HG02943 (cell line): Measurements from ENCODE around the gene ERV3-1.
"Not testable (repeated sequence)": the region's sequence is repeated elsewhere in the genome, so short reads cannot be mapped to it uniquely, and the experiment has no call there.

ENCODE experiments used
- ATAC-seq: cut with Tn5 transposase; IDR thresholded peaks from one replicate; pipeline ENCODE4 v1.9.1; 2021; ENCODE audit warnings: mild to moderate bottlenecking, low read depth, moderate library complexity; ENCODE audit not compliant: unreplicated experiment

The ERV3-1 gene

DNA sequence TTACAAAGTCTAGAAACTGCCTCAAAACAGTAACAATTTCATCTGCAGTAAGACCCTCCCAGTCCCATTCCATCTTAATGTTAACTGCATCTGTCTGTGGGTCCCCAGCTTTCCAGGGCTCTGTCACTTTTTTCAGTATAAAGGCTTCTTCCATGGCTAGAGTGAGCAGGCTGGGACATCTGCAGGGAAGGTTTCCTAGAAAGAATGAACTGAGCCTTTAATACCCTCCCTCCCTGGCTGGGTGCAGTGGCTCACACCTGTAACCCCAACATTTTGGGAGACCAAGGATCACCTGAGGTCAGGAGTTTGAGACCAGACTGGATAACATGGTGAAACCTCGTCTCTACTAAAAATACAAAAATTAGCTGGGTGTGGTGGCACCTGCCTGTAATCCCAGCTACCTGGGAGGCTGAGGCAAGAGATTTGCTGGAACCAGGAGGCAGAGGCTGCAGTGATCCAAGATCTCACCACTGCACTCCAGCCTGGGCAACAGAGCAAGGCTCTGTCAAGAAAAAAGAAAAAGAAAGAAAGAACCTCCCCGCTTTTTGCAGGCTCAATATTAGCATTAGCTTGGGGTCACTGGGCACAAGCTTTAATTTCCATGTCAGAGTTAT is 3.4 kb downstream of the ERV3-1 start:
- no peak for ATAC-seq

DNA sequence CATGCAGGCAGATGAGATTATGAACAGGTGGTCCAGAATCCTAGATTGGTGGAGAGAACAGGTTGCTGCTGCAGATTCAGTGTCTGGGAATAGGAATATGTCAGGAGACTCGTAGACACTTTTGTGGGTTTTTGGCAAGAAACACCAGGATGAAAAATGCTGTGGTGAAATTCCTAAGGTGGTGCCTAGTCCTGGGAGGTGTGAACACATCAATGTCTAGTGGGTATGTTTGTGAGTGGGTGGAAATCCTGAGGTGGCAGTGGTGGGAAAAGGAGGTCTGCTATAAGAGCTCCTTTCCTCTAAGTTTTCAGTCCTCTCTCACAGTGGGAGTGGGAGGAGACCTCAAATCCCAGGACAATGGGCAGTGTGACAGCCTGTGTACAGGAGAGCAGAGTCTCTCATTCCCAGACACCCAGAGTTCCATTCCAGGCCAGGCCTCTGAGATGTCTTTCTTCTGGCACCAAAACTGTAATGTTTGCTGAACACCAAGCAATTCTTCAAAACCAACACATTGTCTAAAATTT is 5.1 kb downstream of the ERV3-1 start:
- no peak for ATAC-seq

- no peak for ATAC-seq
These were observed 7.1 kb downstream of the ERV3-1 start for GRCh38 chr7:64999165-65000004.

GRCh38 chr7:64998865-64999164 is 7.7 kb downstream of the ERV3-1 start:
- ATAC-seq, result no peak

DNA sequence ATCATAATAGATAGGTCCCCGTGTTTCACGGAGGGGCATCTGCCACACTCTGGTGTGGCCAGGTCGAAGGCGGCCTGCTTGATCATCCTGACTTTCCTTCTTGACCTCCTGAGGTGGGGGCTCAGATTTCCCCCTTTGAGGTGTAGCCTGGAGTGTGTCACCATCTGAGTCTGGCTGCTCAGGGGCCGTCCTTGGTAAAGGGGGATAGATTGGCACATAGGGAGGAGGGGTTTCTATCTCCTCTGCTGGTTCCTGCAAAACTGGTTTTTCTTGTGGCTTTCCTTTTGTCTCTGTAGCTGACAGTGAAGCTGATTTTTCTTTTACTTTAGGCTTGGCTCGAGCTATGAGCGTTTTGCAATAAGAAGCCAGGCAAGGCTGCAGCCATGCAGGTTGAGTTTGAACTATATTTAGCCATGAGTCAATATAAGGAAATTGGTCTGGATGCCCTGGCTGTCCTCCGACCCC is 8.5 kb downstream of the ERV3-1 start:
- ATAC-seq, result no peak

DNA sequence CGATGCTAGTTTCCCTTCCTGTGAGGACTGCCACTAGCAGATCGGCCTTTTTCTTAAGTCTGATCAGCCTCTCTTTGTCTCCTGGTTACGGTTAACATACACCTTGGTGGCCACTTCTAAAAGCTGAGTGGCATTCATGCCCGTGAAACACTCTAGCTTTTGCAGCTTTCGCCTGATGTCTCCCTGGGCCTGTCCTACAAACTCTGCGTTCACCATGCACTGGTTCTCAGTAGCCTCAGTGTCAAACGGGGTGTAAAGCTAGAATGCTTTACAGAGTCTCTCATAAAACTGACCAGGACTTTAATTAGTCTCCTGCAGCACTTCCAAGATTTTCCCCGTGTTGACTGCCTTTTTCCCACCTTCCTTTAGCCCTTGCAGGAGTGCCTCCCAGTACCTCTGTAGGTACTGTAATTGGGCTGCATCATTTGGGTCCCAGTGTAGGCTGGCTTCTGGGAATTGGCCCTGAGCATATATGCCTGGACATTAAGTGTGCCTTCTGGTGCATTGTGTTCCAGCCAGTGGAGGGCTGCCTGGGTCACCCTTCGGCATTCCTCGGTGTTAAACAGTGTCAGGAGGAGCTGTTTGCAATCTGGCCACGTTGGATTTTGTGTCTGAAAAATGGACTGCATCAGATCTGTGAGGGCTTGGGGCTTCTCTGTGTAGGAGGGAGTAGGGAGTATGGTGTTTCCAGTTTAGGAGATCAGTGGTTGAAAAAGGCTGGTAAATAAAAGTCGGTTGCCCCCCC is 9.2 kb downstream of the ERV3-1 start:
- no peak for ATAC-seq

GRCh38 chr7:64996305-64996704 is 10.2 kb downstream of the ERV3-1 start:
- no peak for ATAC-seq

GRCh38 chr7:64993901-64994300 is 12.6 kb downstream of the ERV3-1 start:
- ATAC-seq, result no peak

DNA sequence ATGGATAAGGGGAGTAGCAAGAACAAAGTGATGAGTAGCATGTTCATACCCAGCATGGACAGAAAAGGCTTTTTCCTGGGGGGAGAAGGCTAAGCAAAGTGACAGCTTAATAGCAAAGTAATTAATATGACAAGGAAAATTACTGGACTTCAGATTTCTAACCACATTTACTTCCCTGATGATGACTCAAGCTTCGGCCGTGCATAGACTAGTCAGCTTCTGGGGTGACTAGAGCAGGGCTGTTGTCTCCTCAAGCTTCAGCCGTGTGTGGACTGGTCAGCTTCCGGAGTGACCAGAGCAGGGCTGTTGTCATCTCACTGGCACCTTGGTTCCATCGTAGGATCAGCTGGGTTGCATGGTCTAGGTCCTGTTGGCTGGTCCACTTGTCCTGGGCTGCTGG is 13.5 kb downstream of the ERV3-1 start:
- no peak for ATAC-seq

GRCh38 chr7:64990936-64991335 is 15.6 kb downstream of the ERV3-1 start, which contains the start of gene ZNF117:
TSS of gene ZNF117 (minus strand) at chr7:64991036.
- ATAC-seq, result no peak

DNA sequence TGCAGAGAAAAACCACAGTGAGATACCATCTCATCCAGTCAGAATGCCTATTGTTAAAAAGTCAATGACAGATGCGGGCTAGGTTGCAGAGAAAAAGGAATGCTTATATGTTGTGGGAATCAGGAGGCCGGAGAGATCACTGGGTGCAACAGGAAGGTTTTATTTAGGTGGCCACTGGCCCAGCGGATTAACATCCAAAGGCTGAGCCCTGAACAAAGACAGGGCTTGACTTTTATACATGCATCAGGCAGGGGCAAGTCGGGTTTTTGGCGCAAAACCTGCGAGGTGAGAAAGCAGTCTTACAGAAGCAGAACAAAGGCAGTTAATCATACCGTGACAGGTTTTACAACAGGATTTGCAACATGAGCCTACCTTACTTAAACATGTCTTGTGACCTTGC is 16.3 kb downstream of the ERV3-1 start:
- ATAC-seq, result no peak

GRCh38 chr7:64978497-64979203 is 27.8 kb downstream of the ERV3-1 start:
- ATAC-seq, result no peak

- ATAC-seq, result no peak
These were observed 40.9 kb downstream of the ERV3-1 start for GRCh38 chr7:64965594-64965993.

- no peak for ATAC-seq
These were observed 47.3 kb downstream of the ERV3-1 start for GRCh38 chr7:64959072-64959747.

DNA sequence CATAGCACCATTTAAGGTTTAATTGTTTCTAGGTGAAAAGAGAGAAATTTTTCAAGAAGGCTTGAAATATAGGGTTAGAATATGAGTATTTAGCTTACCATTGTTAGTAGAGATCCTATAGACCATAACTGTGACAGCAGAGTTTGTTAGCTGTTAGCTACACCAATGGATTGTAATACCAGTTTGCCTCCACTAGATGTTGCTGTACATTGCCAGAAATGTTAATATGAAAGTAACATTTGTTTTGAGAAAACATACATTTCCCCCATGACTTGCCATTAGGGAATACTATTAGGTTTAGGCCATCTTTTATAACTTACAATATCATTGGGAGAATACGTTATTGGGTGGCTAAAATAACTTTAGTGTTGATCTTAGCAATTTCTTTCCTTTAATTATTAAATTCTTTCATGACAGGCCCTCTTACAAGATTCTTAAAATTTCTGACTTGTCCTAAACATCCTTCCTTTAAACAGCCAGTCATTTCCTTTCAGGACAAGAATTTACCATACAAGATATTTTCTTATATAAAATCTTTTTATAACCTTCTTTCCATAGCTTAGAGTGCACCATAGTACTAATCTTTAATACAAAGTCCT is 55.1 kb downstream of the ERV3-1 start:
- no peak for ATAC-seq

- ATAC-seq, result not testable (repeated sequence)
These were observed 55.8 kb downstream of the ERV3-1 start for GRCh38 chr7:64950673-64951072.

- not testable (repeated sequence) for ATAC-seq
These were observed 57.7 kb downstream of the ERV3-1 start for GRCh38 chr7:64948774-64949173.

GRCh38 chr7:64947252-64948000 is 59.1 kb downstream of the ERV3-1 start:
- no peak for ATAC-seq

DNA sequence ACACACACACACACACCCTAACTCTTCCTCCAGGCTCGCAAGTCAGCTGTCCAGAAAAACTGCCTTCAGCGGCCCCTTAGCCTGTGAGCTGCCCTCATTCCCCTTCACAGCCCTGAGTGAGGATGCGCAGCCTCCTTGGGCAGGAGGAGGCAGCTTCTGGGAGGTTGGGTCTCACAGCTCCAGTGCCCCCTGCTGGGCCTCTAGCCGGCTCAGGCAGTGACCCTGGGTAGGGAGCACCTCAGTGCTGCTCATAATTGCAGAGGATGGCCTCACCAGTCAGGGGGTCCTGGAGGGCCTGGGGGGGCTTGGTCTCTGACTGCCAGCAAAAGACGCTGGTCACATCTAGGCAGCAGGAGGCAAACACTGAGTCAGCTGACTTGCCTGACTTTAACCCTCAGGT is 59.7 kb downstream of the ERV3-1 start:
- no peak for ATAC-seq
